Natural killer cell (primary cell): Measurements from ENCODE around the gene WDR59. TPM values are rescaled to one million over a fixed set of nuclear protein-coding genes. Genes with fewer than 3 reads are reported as not detected.
"Not testable (repeated sequence)": the region's sequence is repeated elsewhere in the genome, so short reads cannot be mapped to it uniquely, and the experiment has no call there.

Source experiments
- ATAC-seq, 3 donors: fragments of 150-1000 bp in 2 of 3; fragments of 200-7000 bp in 1 of 3; cut with Tn5 transposase; 1 replicate in 1 of 3; 2 replicates in 2 of 3; pipeline ENCODE4 v1.10.0; 2021; ENCODE audit warnings: mild to moderate bottlenecking in 2 of 3, moderate library complexity in 2 of 3
- DNase-seq, 2 donors: peaks; one replicate each; pipeline versions ENCODE4 v3.0.0 to v3.0.0-alpha.2; 2013 to 2021; ENCODE audit warnings: mixed read lengths in 1 of 2
- H3K27ac ChIP-seq: one replicate; pipeline ENCODE4 v1.5.1; 2013; ENCODE audit warnings: mild to moderate bottlenecking, low read length
- H3K27me3 ChIP-seq: one replicate; pipeline ENCODE4 v1.6.1; 2013; ENCODE audit warnings: low read length; ENCODE audit not compliant: control insufficient read depth, insufficient read depth
- H3K36me3 ChIP-seq: one replicate; pipeline ENCODE4 v1.6.1; 2013; ENCODE audit warnings: low read length; ENCODE audit not compliant: control insufficient read depth, insufficient read depth
- H3K4me1 ChIP-seq: one replicate; pipeline ENCODE4 v1.6.1; 2013; ENCODE audit warnings: low read length; ENCODE audit not compliant: control insufficient read depth, insufficient read depth
- H3K4me3 ChIP-seq: one replicate; pipeline ENCODE4 v1.5.1; 2013; ENCODE audit warnings: low read length
- H3K9me3 ChIP-seq: one replicate; pipeline ENCODE4 v1.6.1; 2013; ENCODE audit warnings: low read length; ENCODE audit not compliant: control insufficient read depth, insufficient read depth
- H3K27ac Mint-ChIP-seq, 2 donors: one replicate each; pipeline ENCODE4 v1.8.0; 2022; ENCODE audit warnings: mild to moderate bottlenecking in 2 of 2, mixed read lengths in 2 of 2, moderate library complexity in 1 of 2
- H3K27me3 Mint-ChIP-seq, 2 donors: one replicate each; pipeline ENCODE4 v1.8.0; 2022; ENCODE audit warnings: low read depth in 2 of 2, mixed read lengths in 2 of 2
- H3K36me3 Mint-ChIP-seq: one replicate; pipeline ENCODE4 v1.8.0; 2022; ENCODE audit warnings: mixed read lengths
- H3K4me1 Mint-ChIP-seq, 2 donors: one replicate each; pipeline ENCODE4 v1.8.0; 2022; ENCODE audit warnings: mixed read lengths in 2 of 2
- H3K4me3 Mint-ChIP-seq: one replicate; pipeline ENCODE4 v1.8.0; 2022; ENCODE audit warnings: mild to moderate bottlenecking, moderate library complexity, mixed read lengths
- H3K9me3 Mint-ChIP-seq, 2 donors: one replicate each; pipeline ENCODE4 v1.8.0; 2022; ENCODE audit warnings: mixed read lengths in 2 of 2
- CTCF ChIP-seq: fragments of 200-600 bp; IDR thresholded peaks from one replicate; pipeline ENCODE4 v1.8.0; 2022; ENCODE audit warnings: antibody characterized with exemption
- WGBS: methylation state at CpG from one replicate; pipeline ENCODE4 v1.1.7; 2013; ENCODE audit warnings: missing lambda C conversion rate; ENCODE audit not compliant: insufficient coverage; 5-methylcytosine and 5-hydroxymethylcytosine counted together
- intact Hi-C: fragments of 100-400 bp; cut with micrococcal nuclease; formaldehyde crosslinking; loops from one replicate; pipeline ENCODE4 v1.14.2; 2022
- total RNA-seq, 4 donors: library from RNA; stranded (reverse); fragments of 120-200 nt in 1 of 4; gene quantifications; one replicate each; pipeline versions ENCODE4 v1.2.3 to v1.2.4, GENCODE V29; 2013 to 2022

Gene WDR59
- total RNA-seq, 3 donors from 2014 or later (not counting 1 experiment from before 2014, with no cell fraction given), result 60.5 to 83.7 (median 73.2) TPM

- H3K4me3 Mint-ChIP-seq, result no peak overlapping the region
- peak in 1 of 3 donors; percentile 14 for ATAC-seq
- WGBS, result 76% methylated on average over 3 of the region's 4 CpGs
Measured at GRCh38 chr16:75028544-75029135, 43.7 kb upstream of the WDR59 start.

GRCh38 chr16:75027520-75028300 is 42.8 kb upstream of the WDR59 start:
- WGBS, result 91% methylated on average over 6 of the region's 6 CpGs
- TF ChIP-seq CTCF, result no peak

More at GRCh38 chr16:75028544-75029135, 43.7 kb upstream of the WDR59 start:
- Mint-ChIP-seq H3K27me3 (no peaks in the 10 kb centered on the region), H3K4me1 (peaks cover 0 to 5% of the 10 kb centered on the region in 2 donors), H3K9me3 (no peaks in the 10 kb centered on the region), H3K36me3 (no peaks in the 10 kb centered on the region), H3K27ac (no peak overlapping the region)
- Histone ChIP-seq H3K27ac (no peak overlapping the region), H3K27me3 (no peaks in the 10 kb centered on the region), H3K9me3 (no peaks in the 10 kb centered on the region), H3K4me1 (no peaks in the 10 kb centered on the region), H3K4me3 (no peak overlapping the region), H3K36me3 (no peaks in the 10 kb centered on the region)
- TF ChIP-seq CTCF, result no peak
- intact Hi-C loops, result no loop called here
- DNase-seq, result no peak

GRCh38 chr16:75026892-75027391 is 42.0 kb upstream of the WDR59 start:
- 100% methylated on average over 2 of the region's 2 CpGs for WGBS
- H3K9me3 Mint-ChIP-seq, result peaks cover 0 to under 1% of the 10 kb centered on the region in 2 donors
- no peak overlapping the region for H3K27ac Mint-ChIP-seq
- Histone ChIP-seq H3K4me1 (no peaks in the 10 kb centered on the region), H3K4me3 (no peak overlapping the region), H3K27me3 (no peaks in the 10 kb centered on the region), H3K27ac (no peak overlapping the region), H3K36me3 (no peaks in the 10 kb centered on the region), H3K9me3 (no peaks in the 10 kb centered on the region)
- peaks cover under 1% of the 10 kb centered on the region for H3K36me3 Mint-ChIP-seq
- DNase-seq (no peak), ATAC-seq (no peak)
- H3K4me3 Mint-ChIP-seq, result no peak overlapping the region
- no peaks in the 10 kb centered on the region for H3K27me3 Mint-ChIP-seq
- H3K4me1 Mint-ChIP-seq, result peaks cover 0 to 5% of the 10 kb centered on the region in 2 donors
- TF ChIP-seq CTCF, result no peak
- intact Hi-C loops, result no loop called here

More at GRCh38 chr16:75027520-75028300, 42.8 kb upstream of the WDR59 start:
- Histone ChIP-seq H3K27ac (no peak overlapping the region), H3K4me3 (no peak overlapping the region), H3K9me3 (no peaks in the 10 kb centered on the region), H3K4me1 (no peaks in the 10 kb centered on the region), H3K27me3 (no peaks in the 10 kb centered on the region), H3K36me3 (no peaks in the 10 kb centered on the region)
- DNase-seq (no peak), ATAC-seq (no peak)
- no peak overlapping the region for H3K4me3 Mint-ChIP-seq
- no peaks in the 10 kb centered on the region for H3K27me3 Mint-ChIP-seq
- no peak overlapping the region for H3K27ac Mint-ChIP-seq
- H3K4me1 Mint-ChIP-seq, result peaks cover 0 to 5% of the 10 kb centered on the region in 2 donors
- intact Hi-C loops, result no loop called here
- no peaks in the 10 kb centered on the region for H3K9me3 Mint-ChIP-seq
- no peaks in the 10 kb centered on the region for H3K36me3 Mint-ChIP-seq

- H3K4me3 ChIP-seq, H3K4me1 ChIP-seq, H3K9me3 ChIP-seq, H3K27ac Mint-ChIP-seq, H3K27me3 ChIP-seq, ATAC-seq, DNase-seq, H3K36me3 ChIP-seq, H3K9me3 Mint-ChIP-seq, H3K27me3 Mint-ChIP-seq, intact Hi-C loops, H3K4me3 Mint-ChIP-seq, H3K4me1 Mint-ChIP-seq, H3K27ac ChIP-seq, H3K36me3 Mint-ChIP-seq: not testable (repeated sequence)
- WGBS, result 93% methylated on average over 9 of the region's 10 CpGs
Measured at GRCh38 chr16:75026239-75026891, 41.4 kb upstream of the WDR59 start.
